H1 (cell line): Measurements from ENCODE around the gene ERMARD. TPM values are rescaled to one million over a fixed set of nuclear protein-coding genes. Genes with fewer than 3 reads are reported as not detected.

Source experiments
- CTCF ChIA-PET: fragments of 300-600 bp; sonication (Branson Sonifier 250); formaldehyde crosslinking; loops from one replicate; lab custom pipeline; 2021; ENCODE audit not compliant: partially characterized antibody; lab: Charles Lee
- POLR2A ChIA-PET: fragments of 300-600 bp; sonication (Branson Sonifier 250); formaldehyde crosslinking; loops from one replicate; lab custom pipeline; 2021; ENCODE audit warnings: inconsistent platforms; ENCODE audit not compliant: partially characterized antibody; lab: Charles Lee
- DNase-seq, 2 experiments: peaks; one replicate each; pipeline versions ENCODE4 v3.0.0 to v3.0.0-alpha.2; 2010 to 2022; ENCODE audit warnings: low spot score in 2 of 2, low read depth in 1 of 2, mixed read lengths in 1 of 2
- FAIRE-seq: peaks from 2 replicates; lab custom pipeline; 2011; peaks lifted over from hg19 to GRCh38; lab: Jason Lieb, UNC
- H2AFZ ChIP-seq: 2 replicates; pipeline ENCODE4 v1.8.1; 2012; ENCODE audit warnings: low read length, inconsistent platforms
- H2AK5ac ChIP-seq: 2 replicates; pipeline ENCODE4 v1.6.1; 2013; ENCODE audit warnings: low read depth, low read length
- H2BK120ac ChIP-seq: replicated peaks from 2 replicates; pipeline ENCODE3; 2013; ENCODE audit warnings: low read depth, low read length, inconsistent platforms
- H2BK12ac ChIP-seq: 2 replicates; pipeline ENCODE4 v1.6.1; 2013; ENCODE audit warnings: low read depth, low read length
- H2BK15ac ChIP-seq: 2 replicates; pipeline ENCODE4 v1.6.1; 2013; ENCODE audit warnings: low read length
- H2BK20ac ChIP-seq: 2 replicates; pipeline ENCODE4 v1.6.1; 2013; ENCODE audit warnings: low read length
- H2BK5ac ChIP-seq: 2 replicates; pipeline ENCODE4 v1.6.1; 2013; ENCODE audit warnings: low read depth, low read length
- H3K14ac ChIP-seq: 2 replicates; pipeline ENCODE4 v1.6.1; 2013; ENCODE audit warnings: inconsistent platforms; ENCODE audit not compliant: insufficient read length
- H3K18ac ChIP-seq: 2 replicates; pipeline ENCODE4 v1.6.1; 2013; ENCODE audit warnings: low read length; ENCODE audit errors: extremely low read depth
- H3K23ac ChIP-seq: 2 replicates; pipeline ENCODE4 v1.6.1; 2013; ENCODE audit warnings: inconsistent platforms; ENCODE audit not compliant: insufficient read length
- H3K23me2 ChIP-seq: 2 replicates; pipeline ENCODE4 v1.6.1; 2013; ENCODE audit warnings: low read depth, low read length
- H3K27ac ChIP-seq: 2 replicates; pipeline ENCODE4 v1.6.1; 2011; ENCODE audit warnings: low read depth, low read length, inconsistent platforms
- H3K27me3 ChIP-seq, 4 experiments: replicated peaks in 1 of 4; 1 replicate in 1 of 4; 2 replicates in 3 of 4; pipeline versions ENCODE4 v1.6.1 to v1.8.1; 2011 to 2013; ENCODE audit warnings: low read length in 3 of 4, mild to moderate bottlenecking in 3 of 4, inconsistent platforms in 2 of 4, mixed read lengths in 2 of 4, moderate library complexity in 1 of 4; ENCODE audit not compliant: control insufficient read depth in 3 of 4, insufficient read depth in 3 of 4; ENCODE audit errors: extremely low read depth in 1 of 4
- H3K36me3 ChIP-seq, 4 experiments: 2 replicates each; pipeline versions ENCODE4 v1.6.1 to v1.8.1; 2011 to 2013; ENCODE audit warnings: mild to moderate bottlenecking in 4 of 4, low read length in 3 of 4, moderate library complexity in 2 of 4, control low read depth in 1 of 4, inconsistent platforms in 1 of 4; ENCODE audit not compliant: insufficient read depth in 4 of 4, control insufficient read depth in 2 of 4
- H3K4ac ChIP-seq: replicated peaks from 2 replicates; pipeline ENCODE3; 2013; ENCODE audit warnings: low read length, low read depth, mixed read lengths, inconsistent platforms; ENCODE audit not compliant: insufficient read length
- H3K4me1 ChIP-seq, 4 experiments: replicated peaks in 1 of 4; 1 replicate in 1 of 4; 2 replicates in 3 of 4; pipeline versions ENCODE4 v1.6.1 to v1.8.1; 2011 to 2013; ENCODE audit warnings: low read length in 3 of 4, inconsistent platforms in 2 of 4, mixed read lengths in 1 of 4; ENCODE audit not compliant: insufficient read depth in 4 of 4, control insufficient read depth in 3 of 4
- H3K4me2 ChIP-seq, 2 experiments: 2 replicates each; pipeline versions ENCODE4 v1.6.1 to v1.8.1; 2011 to 2013; ENCODE audit warnings: low read depth in 2 of 2, low read length in 2 of 2, control low read depth in 1 of 2, inconsistent platforms in 1 of 2, mild to moderate bottlenecking in 1 of 2; ENCODE audit not compliant: insufficient read depth in 1 of 2
- H3K4me3 ChIP-seq, 4 experiments: fragments of 200-600, 300-600 bp in 1 of 4; sonication (generic), shearing (Covaris generic), sonication (Bioruptor Twin) in 1 of 4; 2 replicates each; pipeline versions ENCODE4 v1.5.1 to v1.8.1; 2011 to 2016; ENCODE audit warnings: low read length in 4 of 4, low read depth in 3 of 4, control low read depth in 2 of 4, inconsistent platforms in 2 of 4, mild to moderate bottlenecking in 2 of 4, mixed read lengths in 1 of 4, moderate library complexity in 1 of 4; ENCODE audit not compliant: insufficient read depth in 2 of 4; ENCODE audit errors: extremely low read depth in 1 of 4
- H3K56ac ChIP-seq: replicated peaks from 2 replicates; pipeline ENCODE3; 2013; ENCODE audit warnings: low read depth, mild to moderate bottlenecking, mixed read lengths, low read length, inconsistent platforms; ENCODE audit not compliant: insufficient read length
- H3K79me1 ChIP-seq: 2 replicates; pipeline ENCODE4 v1.6.1; 2013; ENCODE audit warnings: low read depth, low read length, control low read depth
- H3K79me2 ChIP-seq, 2 experiments: 2 replicates each; pipeline versions ENCODE4 v1.6.1 to v1.8.1; 2012 to 2013; ENCODE audit warnings: low read length in 2 of 2, mild to moderate bottlenecking in 2 of 2, inconsistent platforms in 1 of 2; ENCODE audit not compliant: insufficient read depth in 2 of 2, control insufficient read depth in 1 of 2
- H3K9ac ChIP-seq, 4 experiments: replicated peaks in 1 of 4; 1 replicate in 1 of 4; 2 replicates in 3 of 4; pipeline versions ENCODE4 v1.6.1 to v1.8.1; 2011 to 2013; ENCODE audit warnings: low read depth in 3 of 4, low read length in 3 of 4, control low read depth in 2 of 4, mild to moderate bottlenecking in 2 of 4, moderate library complexity in 2 of 4, inconsistent platforms in 1 of 4; ENCODE audit errors: extremely low read depth in 1 of 4
- H3K9me3 ChIP-seq, 2 experiments: 2 replicates each; pipeline versions ENCODE4 v1.6.1 to v1.8.1; 2012 to 2013; ENCODE audit warnings: mild to moderate bottlenecking in 2 of 2, moderate library complexity in 2 of 2, control low read depth in 1 of 2, inconsistent platforms in 1 of 2, low read depth in 1 of 2, low read length in 1 of 2, mixed read lengths in 1 of 2; ENCODE audit not compliant: insufficient read depth in 2 of 2
- H4K20me1 ChIP-seq, 2 experiments: replicated peaks in 1 of 2; 2 replicates each; pipeline versions ENCODE3 to v1.8.1; 2011 to 2013; ENCODE audit warnings: inconsistent platforms in 2 of 2, low read length in 2 of 2, mild to moderate bottlenecking in 1 of 2; ENCODE audit not compliant: insufficient read depth in 2 of 2, control insufficient read depth in 1 of 2
- H4K5ac ChIP-seq: 2 replicates; pipeline ENCODE4 v1.6.1; 2013; ENCODE audit warnings: low read length, low read depth, mixed read lengths, inconsistent platforms; ENCODE audit not compliant: insufficient read length
- H4K8ac ChIP-seq: 2 replicates; pipeline ENCODE4 v1.8.0; 2013; ENCODE audit warnings: mild to moderate bottlenecking, moderate library complexity, low read length, inconsistent platforms; ENCODE audit not compliant: insufficient read depth; ENCODE audit errors: extremely low read depth
- H4K91ac ChIP-seq: replicated peaks from 2 replicates; pipeline ENCODE3; 2013; ENCODE audit warnings: low read length, mixed read lengths, inconsistent platforms; ENCODE audit not compliant: insufficient read length
- BACH1 ChIP-seq: IDR thresholded peaks from 2 replicates; pipeline ENCODE4 v1.6.1; 2012; ENCODE audit warnings: low read length, improper control_type of control experiment
- CHD2 ChIP-seq: IDR thresholded peaks from 2 replicates; pipeline ENCODE4 v1.6.1; 2012; ENCODE audit warnings: low read length, improper control_type of control experiment
- GABPA ChIP-seq: IDR thresholded peaks from 2 replicates; pipeline ENCODE4 v1.6.1; 2011; ENCODE audit warnings: mild to moderate bottlenecking, low read length, moderate library complexity, borderline replicate concordance; ENCODE audit not compliant: insufficient read depth
- MAFK ChIP-seq: IDR thresholded peaks from 2 replicates; pipeline ENCODE4 v1.6.1; 2012; ENCODE audit warnings: low read depth, mild to moderate bottlenecking, improper control_type of control experiment, low read length
- RBBP5 ChIP-seq: IDR thresholded peaks from 2 replicates; pipeline ENCODE4 v1.7.1; 2012; ENCODE audit warnings: low read depth, mild to moderate bottlenecking, inconsistent platforms, low read length, moderate library complexity, borderline replicate concordance
- SP2 ChIP-seq: IDR thresholded peaks from 2 replicates; pipeline ENCODE4 v1.6.1; 2012; ENCODE audit warnings: mild to moderate bottlenecking, low read length, inconsistent platforms
- YY1 ChIP-seq: IDR thresholded peaks from 2 replicates; pipeline ENCODE4 v1.6.1; 2011; ENCODE audit warnings: low read depth, mild to moderate bottlenecking, low read length
- WGBS, 2 experiments: shearing (Covaris generic) in 1 of 2; methylation state at CpG; one replicate each; pipeline versions ENCODE4 v1.1.6 to v1.1.7; 2013 to 2015; ENCODE audit warnings: low lambda C conversion rate in 2 of 2, mixed read lengths in 2 of 2, inconsistent platforms in 1 of 2, low coverage in 1 of 2, missing lambda C conversion rate in 1 of 2; ENCODE audit not compliant: insufficient replicate concordance in 2 of 2, insufficient coverage in 1 of 2, insufficient read length in 1 of 2; ENCODE audit errors: extremely low coverage in 1 of 2, missing lambda C conversion rate in 1 of 2; 5-methylcytosine and 5-hydroxymethylcytosine counted together
- polyA plus RNA-seq, 7 experiments: library from polyadenylated mRNA; depleted of rRNA in 3 of 7; stranded (reverse) in 5 of 7; unstranded in 2 of 7; fragments of >200 nt in 5 of 7; fragments of 200-250 nt in 2 of 7; gene quantifications; 1 replicate in 5 of 7; 2 replicates in 1 of 7; 4 replicates in 1 of 7; pipeline versions ENCODE4 v1.2.1 to v1.2.3, GENCODE V29; 2011 to 2013; ENCODE audit warnings: missing spikeins in 2 of 7, mixed read lengths in 2 of 7
- total RNA-seq: library from RNA; stranded (reverse); fragmentation: NEBNext Ultra II Directional; extraction: Animal tissue kit (Norgen Biotek cat#: 25700); gene quantifications from 2 replicates; pipeline ENCODE4 v1.2.1, GENCODE V29; 2021
- TF ChIP-seq, protein P1 (sequence below): IDR thresholded peaks from 2 replicates; pipeline ENCODE4 v1.6.1; 2012; ENCODE audit warnings: low read length, inconsistent platforms

Gene ERMARD
- total and polyA plus RNA-seq, 2 of the 8 experiments (the other 6 are each of a cell fraction or from before 2014, with no cell fraction given), result 12.2 to 25.6 TPM

DNA sequence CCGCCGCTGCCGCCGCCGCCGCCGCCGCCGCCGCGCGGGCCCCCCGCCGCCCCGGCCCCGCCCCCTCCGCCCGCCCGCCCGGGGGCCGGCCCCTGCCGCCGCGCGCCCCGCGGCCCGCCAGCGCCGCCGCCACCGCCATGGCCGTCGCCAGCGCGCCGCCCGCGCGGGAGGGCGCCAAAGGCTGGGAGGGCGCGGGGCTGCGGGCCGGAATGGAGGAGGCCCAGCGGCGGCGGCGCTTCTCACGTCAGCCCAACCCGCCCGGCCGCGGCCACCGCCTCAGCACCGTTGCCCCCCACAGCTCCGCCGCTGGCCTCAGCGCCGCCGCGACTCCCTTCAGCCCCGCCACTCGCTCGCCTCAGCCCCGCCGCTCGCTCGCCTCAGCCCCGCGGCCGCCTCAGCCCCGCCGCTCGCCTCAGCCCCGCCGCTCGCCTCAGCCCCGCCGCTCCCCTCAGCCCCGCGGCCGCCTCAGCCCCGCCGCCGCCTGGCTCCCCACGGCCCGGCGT lies 27.4 kb upstream of the ERMARD start:
- no peak overlapping the region for H4K8ac ChIP-seq
- peaks cover 0 to 2% (median under 1%) of the 10 kb centered on the region in 4 experiments; a peak in 1 of 7 replicates for H3K27me3 ChIP-seq
- TF ChIP-seq YY1 (no peak; the same call in 1 of the 2 replicates), CHD2 (no peak), GABPA (no peak), BACH1 (no peak), SP2 (no peak), RBBP5 (no peak), MAFK (no peak)
- TF ChIP-seq, protein P1, sequence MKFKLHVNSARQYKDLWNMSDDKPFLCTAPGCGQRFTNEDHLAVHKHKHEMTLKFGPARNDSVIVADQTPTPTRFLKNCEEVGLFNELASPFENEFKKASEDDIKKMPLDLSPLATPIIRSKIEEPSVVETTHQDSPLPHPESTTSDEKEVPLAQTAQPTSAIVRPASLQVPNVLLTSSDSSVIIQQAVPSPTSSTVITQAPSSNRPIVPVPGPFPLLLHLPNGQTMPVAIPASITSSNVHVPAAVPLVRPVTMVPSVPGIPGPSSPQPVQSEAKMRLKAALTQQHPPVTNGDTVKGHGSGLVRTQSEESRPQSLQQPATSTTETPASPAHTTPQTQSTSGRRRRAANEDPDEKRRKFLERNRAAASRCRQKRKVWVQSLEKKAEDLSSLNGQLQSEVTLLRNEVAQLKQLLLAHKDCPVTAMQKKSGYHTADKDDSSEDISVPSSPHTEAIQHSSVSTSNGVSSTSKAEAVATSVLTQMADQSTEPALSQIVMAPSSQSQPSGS, result no peak
- peaks cover 0 to 43% of the 10 kb centered on the region in 2 experiments; a peak in 2 of 4 replicates for H3K79me2 ChIP-seq
- H2BK20ac ChIP-seq, result no peak overlapping the region
- H3K36me3 ChIP-seq, result peaks cover 0 to 4% (median 0%) of the 10 kb centered on the region in 4 experiments; a peak in 1 of 8 replicates
- H2BK12ac ChIP-seq, result no peak overlapping the region
- peak overlapping the region in 3 of 4 experiments; percentile 48 to 96 (median 65); a peak in 5 of 7 replicates for H3K9ac ChIP-seq
- DNase-seq, result no peak
- no peak overlapping the region for H2BK5ac ChIP-seq
- no peak overlapping the region for H3K4ac ChIP-seq
- no peak overlapping the region for H2BK120ac ChIP-seq
- H3K4me3 ChIP-seq, result peak overlapping the region; percentile 23 to 78 (median 39); a peak in 5 of 8 replicates
- no peak for FAIRE-seq
- H4K20me1 ChIP-seq, result peaks cover 1 to 13% of the 10 kb centered on the region in 2 experiments
- H2AFZ ChIP-seq, result no peak overlapping the region
- no peak overlapping the region for H3K23ac ChIP-seq
- POLR2A ChIA-PET, result interaction anchor here (0.6 to 5.9 kb wide), 11 partner anchors 12 to 1043 kb away, joined by 3 to 58 read pairs (median 5); partner anchors contain the start of genes C6orf120, DYNLT2, ERMARD and WDR27
- no peak overlapping the region for H3K14ac ChIP-seq
- H3K18ac ChIP-seq, result no peak overlapping the region
- peaks cover 0 to 9% (median 4%) of the 10 kb centered on the region in 4 experiments; a peak in 5 of 7 replicates for H3K4me1 ChIP-seq
- no peak overlapping the region for H4K91ac ChIP-seq
- CTCF ChIA-PET, result interaction anchor here (0.7 kb wide), 1 partner anchor 726 kb away, joined by 3 read pairs; no protein-coding TSS in a partner anchor
- H3K79me1 ChIP-seq, result peaks cover 3% of the 10 kb centered on the region; the same call in 1 of the 2 replicates
- H3K4me2 ChIP-seq, result no peak overlapping the region; a peak in 1 of 4 replicates
- H3K27ac ChIP-seq, result no peak overlapping the region
- no peaks in the 10 kb centered on the region for H3K9me3 ChIP-seq
- no peak overlapping the region for H2BK15ac ChIP-seq
- WGBS, 2 experiments, result no CpG with 5 or more reads among the region's 89 CpGs
- H3K56ac ChIP-seq, result no peak overlapping the region
- peaks cover 15% of the 10 kb centered on the region for H3K23me2 ChIP-seq
- no peak overlapping the region for H2AK5ac ChIP-seq
- H4K5ac ChIP-seq, result no peak overlapping the region
